Mesothelial cell of epicardium (in vitro differentiated cells): ENCODE measurements around the gene ANKRD63. TPM values are rescaled to one million over a fixed set of nuclear protein-coding genes. Genes with fewer than 3 reads are reported as not detected.
A peak's percentile ranks its signal among the peaks of the same experiment; 100 is the strongest.

Source experiments
- DNase-seq, 2 experiments: peaks; one replicate each; pipeline ENCODE4 v3.0.0; 2021; ENCODE audit warnings: low spot score in 2 of 2; ENCODE audit not compliant: unreplicated experiment in 2 of 2
- H3K27ac Mint-ChIP-seq: 2 replicates; pipeline ENCODE4 v1.8.0; 2021; ENCODE audit warnings: mixed read lengths
- H3K27me3 Mint-ChIP-seq: 2 replicates; pipeline ENCODE4 v1.8.0; 2021; ENCODE audit warnings: low read depth, mixed read lengths
- H3K36me3 Mint-ChIP-seq: 2 replicates; pipeline ENCODE4 v1.8.0; 2021; ENCODE audit warnings: mixed read lengths
- H3K4me1 Mint-ChIP-seq: 2 replicates; pipeline ENCODE4 v1.8.0; 2021; ENCODE audit warnings: mixed read lengths
- H3K4me3 Mint-ChIP-seq: 2 replicates; pipeline ENCODE4 v1.8.0; 2021; ENCODE audit warnings: mild to moderate bottlenecking, moderate library complexity, mixed read lengths
- H3K9me3 Mint-ChIP-seq: 2 replicates; pipeline ENCODE4 v1.8.0; 2021; ENCODE audit warnings: mixed read lengths
- CTCF ChIP-seq: fragments of 200-600 bp; sonication (generic); IDR thresholded peaks from one replicate; pipeline ENCODE4 v1.5.0; 2021; ENCODE audit warnings: antibody characterized with exemption; ENCODE audit not compliant: unreplicated experiment
- total RNA-seq: library from RNA; stranded (reverse); gene quantifications from 3 replicates; pipeline ENCODE4 v1.2.1, GENCODE V29; 2021

Gene ANKRD63
- total RNA-seq, 1 donor from 2014 or later, result 0.31 TPM

GRCh38 chr15:40279437-40280141 lies 3.3 kb downstream of the ANKRD63 start:
- Mint-ChIP-seq H3K27me3 (peaks cover 52% of the 10 kb centered on the region), H3K4me1 (peaks cover 20% of the 10 kb centered on the region), H3K4me3 (peak overlapping the region; percentile 43), H3K9me3 (no peaks in the 10 kb centered on the region), H3K27ac (no peak overlapping the region), H3K36me3 (no peaks in the 10 kb centered on the region)
- peak; percentile 98 for TF ChIP-seq CTCF
- DNase-seq, result peak; percentile 76 to 89

- no peak overlapping the region for H3K27ac Mint-ChIP-seq
- no peak overlapping the region for H3K4me3 Mint-ChIP-seq
- H3K9me3 Mint-ChIP-seq, result no peaks in the 10 kb centered on the region
- peaks cover 37% of the 10 kb centered on the region for H3K27me3 Mint-ChIP-seq
- H3K4me1 Mint-ChIP-seq, result peaks cover 14% of the 10 kb centered on the region
- no peak for DNase-seq
- TF ChIP-seq CTCF, result no peak
- H3K36me3 Mint-ChIP-seq, result no peaks in the 10 kb centered on the region
Observed at GRCh38 chr15:40278026-40278425, 4.8 kb downstream of the ANKRD63 start.

- DNase-seq, result no peak
- H3K4me1 Mint-ChIP-seq, result peaks cover 14% of the 10 kb centered on the region
- no peak overlapping the region for H3K4me3 Mint-ChIP-seq
- H3K36me3 Mint-ChIP-seq, result no peaks in the 10 kb centered on the region
- no peaks in the 10 kb centered on the region for H3K9me3 Mint-ChIP-seq
- no peak overlapping the region for H3K27ac Mint-ChIP-seq
- TF ChIP-seq CTCF, result no peak
- H3K27me3 Mint-ChIP-seq, result peaks cover 32% of the 10 kb centered on the region
Observed at GRCh38 chr15:40277471-40277870, 5.4 kb downstream of the ANKRD63 start.

- Mint-ChIP-seq H3K27me3 (peaks cover 30% of the 10 kb centered on the region), H3K9me3 (no peaks in the 10 kb centered on the region), H3K4me1 (peaks cover 14% of the 10 kb centered on the region), H3K4me3 (no peak overlapping the region), H3K36me3 (no peaks in the 10 kb centered on the region), H3K27ac (no peak overlapping the region)
- DNase-seq, result no peak
- no peak for TF ChIP-seq CTCF
Observed at GRCh38 chr15:40276927-40277326, 5.9 kb downstream of the ANKRD63 start.

GRCh38 chr15:40275954-40276353 lies 6.9 kb downstream of the ANKRD63 start:
- Mint-ChIP-seq H3K27me3 (peaks cover 26% of the 10 kb centered on the region), H3K36me3 (no peaks in the 10 kb centered on the region)

More at GRCh38 chr15:40275954-40276353, 6.9 kb downstream of the ANKRD63 start:
- Mint-ChIP-seq H3K9me3 (no peaks in the 10 kb centered on the region), H3K27ac (no peak overlapping the region), H3K4me3 (no peak overlapping the region), H3K4me1 (peaks cover 11% of the 10 kb centered on the region)
- no peak for TF ChIP-seq CTCF
- no peak for DNase-seq
